ENCODE results near the gene IL17RE.
A peak's percentile ranks its signal among the peaks of the same experiment; 100 is the strongest.

IL17RE gene

DNA sequence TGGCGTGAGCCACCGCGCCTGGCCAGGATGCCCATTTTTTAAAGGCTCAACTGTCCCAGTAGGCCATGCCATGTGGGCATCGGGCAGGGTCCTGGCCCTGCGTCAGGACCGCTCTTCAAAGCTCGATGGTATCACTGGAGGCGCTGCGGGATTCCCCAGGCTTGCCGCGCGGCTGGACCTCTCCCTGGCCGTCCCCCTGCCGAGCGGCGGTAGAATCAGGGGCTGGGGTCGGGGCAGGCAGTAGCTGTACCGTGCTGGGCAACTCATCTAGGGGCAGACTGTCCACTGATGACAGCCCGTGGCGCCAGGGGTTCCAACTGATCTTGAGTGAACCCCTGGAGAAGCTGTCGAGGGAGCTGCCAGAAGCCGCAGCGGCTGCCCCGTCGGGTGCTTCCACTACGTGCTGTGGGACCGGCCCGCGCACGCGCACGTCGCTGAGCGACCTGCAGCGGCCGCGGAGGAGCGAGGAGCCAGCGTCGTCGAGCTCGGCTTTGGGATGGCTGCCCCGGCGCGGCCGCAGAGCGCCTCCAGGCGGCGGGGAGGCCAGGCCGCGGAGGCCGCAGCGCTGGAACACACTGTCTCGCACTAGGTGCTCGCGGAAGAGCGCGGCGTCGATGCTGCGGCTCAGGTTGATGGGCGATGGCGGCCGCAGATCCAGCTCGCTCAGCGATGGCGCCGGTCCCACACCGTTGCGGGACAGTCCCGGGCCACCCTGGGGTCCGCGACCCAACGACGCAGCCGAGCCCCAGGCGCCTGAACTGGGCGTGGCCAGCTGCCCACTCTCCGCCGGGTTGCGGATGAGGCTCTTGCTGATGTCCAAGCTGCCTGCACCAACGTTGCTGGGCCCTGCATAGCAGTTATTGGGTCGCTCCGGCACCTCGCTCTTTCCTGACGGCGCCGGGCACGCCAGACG, 43.7 kb downstream of the IL17RE start:
- no peak overlapping the region for H3K27ac ChIP-seq (ENCODE audit: low read depth, low read length, severe bottlenecking)
- peak overlapping the region; percentile 51 for H3K4me3 ChIP-seq (ENCODE audit: extremely low read depth, insufficient read depth, low read length, poor library complexity, severe bottlenecking)
- WGBS, 2 experiments (ENCODE audit: insufficient coverage in 2 of 2): 12% methylated on average over 71 to 90 of the region's 90 CpGs
- peaks cover 3% of the 10 kb centered on the region for H3K36me3 ChIP-seq (ENCODE audit: control insufficient read depth, insufficient read depth, low read length)
- H3K4me1 ChIP-seq (ENCODE audit: control insufficient read depth, insufficient read depth, low read length, poor library complexity, severe bottlenecking): no peaks in the 10 kb centered on the region
- H3K9me3 ChIP-seq (ENCODE audit: control insufficient read depth, low read length): no peaks in the 10 kb centered on the region

DNA sequence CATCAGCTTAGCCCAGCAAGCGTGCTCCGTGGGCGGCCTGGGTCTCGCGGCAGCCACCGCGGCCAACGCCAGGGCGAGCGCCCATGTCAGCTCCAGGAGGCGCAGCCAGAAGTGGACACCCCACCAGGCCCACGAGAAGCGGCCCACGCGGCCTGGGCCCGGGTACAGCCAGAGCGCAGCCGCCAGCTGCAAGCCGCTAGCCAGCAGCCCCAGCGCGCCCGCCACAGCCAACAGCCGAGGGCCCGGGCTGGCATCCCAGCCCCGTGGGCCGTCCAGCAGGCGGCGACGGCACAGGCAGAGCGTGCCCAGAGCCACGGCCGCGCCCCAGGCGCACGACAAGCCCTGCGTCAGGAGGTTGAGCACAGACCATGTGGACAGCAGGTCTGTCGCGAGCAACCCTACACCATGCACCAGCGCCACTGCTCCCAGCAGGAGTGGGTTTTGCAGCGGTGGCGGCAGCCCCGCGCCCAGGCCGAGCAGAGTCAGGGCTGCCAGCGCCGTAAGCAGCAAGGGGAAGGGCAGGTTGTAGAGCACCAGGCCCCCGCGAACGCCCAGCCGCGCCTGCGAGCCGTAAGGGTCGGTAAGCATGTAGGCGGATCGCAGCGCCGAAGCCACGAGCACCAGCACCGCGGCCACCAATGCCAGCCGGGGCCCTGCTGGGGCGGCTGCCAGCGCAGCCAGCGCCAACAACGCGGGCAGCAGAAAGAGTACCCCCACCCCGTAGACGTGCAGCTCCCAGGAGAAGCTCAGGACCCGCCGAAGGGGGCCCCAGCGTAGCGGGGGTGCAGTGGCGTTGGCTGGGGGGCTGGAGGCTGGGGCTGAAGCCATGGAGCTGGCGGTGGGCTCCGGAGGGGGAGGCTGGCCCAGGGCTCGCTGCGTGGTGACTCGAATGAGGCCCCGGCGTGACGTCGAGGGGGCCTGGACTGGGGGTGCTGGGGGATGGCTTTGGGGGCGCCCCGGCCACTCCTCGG, 44.7 kb downstream of the IL17RE start:
- Histone ChIP-seq H3K36me3 (ENCODE audit: control insufficient read depth, insufficient read depth, low read length) (peaks cover 2% of the 10 kb centered on the region), H3K4me3 (ENCODE audit: extremely low read depth, insufficient read depth, low read length, poor library complexity, severe bottlenecking) (peak overlapping the region; percentile 51), H3K27ac (ENCODE audit: low read depth, low read length, severe bottlenecking) (no peak overlapping the region), H3K9me3 (ENCODE audit: control insufficient read depth, low read length) (no peaks in the 10 kb centered on the region), H3K4me1 (ENCODE audit: control insufficient read depth, insufficient read depth, low read length, poor library complexity, severe bottlenecking) (peaks cover 4% of the 10 kb centered on the region)
- WGBS, 2 experiments (ENCODE audit: insufficient coverage in 2 of 2): 74 to 87% methylated on average over 62 to 74 of the region's 86 CpGs

DNA sequence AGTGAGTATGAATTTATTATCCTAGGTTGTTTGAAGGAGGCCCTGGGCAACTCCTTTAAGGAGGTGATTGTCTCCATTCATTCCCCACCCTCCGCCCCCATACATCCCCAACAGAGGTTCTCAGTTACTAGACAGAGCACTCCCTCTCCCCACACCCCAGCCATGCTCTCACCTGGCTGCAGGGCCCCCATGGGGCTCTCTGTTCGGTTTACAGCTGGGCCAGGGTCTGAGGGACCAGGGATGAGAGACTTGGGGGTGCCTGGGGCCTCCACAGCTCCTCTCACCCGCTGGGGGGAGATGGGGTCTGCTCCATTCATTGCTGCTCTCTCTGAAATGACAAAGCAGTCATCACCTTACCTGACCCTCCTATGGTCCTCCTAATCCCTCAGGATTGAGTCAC, 45.9 kb downstream of the IL17RE start:
- no CpG with 5 or more reads among the region's 3 CpGs for WGBS, 2 experiments (ENCODE audit: insufficient coverage in 2 of 2)
- Histone ChIP-seq H3K27ac (ENCODE audit: low read depth, low read length, severe bottlenecking) (no peak overlapping the region), H3K9me3 (ENCODE audit: control insufficient read depth, low read length) (no peaks in the 10 kb centered on the region), H3K4me3 (ENCODE audit: extremely low read depth, insufficient read depth, low read length, poor library complexity, severe bottlenecking) (no peak overlapping the region), H3K36me3 (ENCODE audit: control insufficient read depth, insufficient read depth, low read length) (peaks cover 2% of the 10 kb centered on the region), H3K4me1 (ENCODE audit: control insufficient read depth, insufficient read depth, low read length, poor library complexity, severe bottlenecking) (peaks cover 4% of the 10 kb centered on the region)

DNA sequence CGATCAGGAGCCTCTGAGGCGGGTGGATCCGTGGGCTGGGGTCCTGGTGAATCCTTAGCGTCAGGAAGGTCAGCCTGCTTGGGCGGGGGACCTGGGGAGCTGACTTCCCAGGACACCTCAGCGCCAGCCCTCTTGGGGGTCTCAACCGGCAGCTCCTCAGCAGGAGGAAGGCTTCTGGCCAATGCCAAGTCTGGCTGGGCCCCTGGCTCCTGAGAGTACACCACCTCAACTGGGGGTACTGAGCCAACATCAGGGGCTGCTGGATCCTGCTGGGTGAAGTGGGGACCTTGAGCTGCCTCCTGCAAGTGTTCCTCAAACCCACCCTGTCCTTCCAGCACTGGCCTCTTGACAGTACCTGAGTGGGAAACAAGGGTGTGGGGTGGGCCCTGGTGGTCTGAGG, 46.5 kb downstream of the IL17RE start:
- Histone ChIP-seq H3K4me1 (ENCODE audit: control insufficient read depth, insufficient read depth, low read length, poor library complexity, severe bottlenecking) (peaks cover 4% of the 10 kb centered on the region), H3K27ac (ENCODE audit: low read depth, low read length, severe bottlenecking) (no peak overlapping the region), H3K36me3 (ENCODE audit: control insufficient read depth, insufficient read depth, low read length) (peaks cover 2% of the 10 kb centered on the region), H3K4me3 (ENCODE audit: extremely low read depth, insufficient read depth, low read length, poor library complexity, severe bottlenecking) (no peak overlapping the region), H3K9me3 (ENCODE audit: control insufficient read depth, low read length) (no peaks in the 10 kb centered on the region)
- 94 to 100% methylated on average over 2 to 7 of the region's 7 CpGs for WGBS, 2 experiments (ENCODE audit: insufficient coverage in 2 of 2)

DNA sequence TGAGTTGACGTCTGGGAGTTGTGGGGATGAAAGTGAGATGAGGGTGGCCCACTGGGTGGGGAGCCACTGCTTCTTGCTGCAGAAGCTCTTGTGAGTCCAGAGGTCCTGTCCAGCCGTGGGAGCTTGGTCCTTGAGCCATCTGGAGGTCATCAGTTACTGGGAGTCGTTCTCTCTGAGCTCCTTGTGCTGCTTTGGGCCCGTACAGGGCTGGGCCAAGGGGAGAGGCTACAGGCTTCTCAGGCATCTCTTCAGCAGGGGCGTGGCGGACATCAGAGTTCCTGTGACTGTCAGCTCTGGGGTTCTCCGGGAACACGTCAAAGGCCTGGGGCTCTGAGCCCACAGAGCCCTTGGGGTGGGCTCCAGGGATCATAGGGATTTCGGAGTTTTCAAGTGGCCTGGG, 47.0 kb downstream of the IL17RE start:
- Histone ChIP-seq H3K4me1 (ENCODE audit: control insufficient read depth, insufficient read depth, low read length, poor library complexity, severe bottlenecking) (peaks cover 4% of the 10 kb centered on the region), H3K9me3 (ENCODE audit: control insufficient read depth, low read length) (no peaks in the 10 kb centered on the region), H3K27ac (ENCODE audit: low read depth, low read length, severe bottlenecking) (no peak overlapping the region), H3K4me3 (ENCODE audit: extremely low read depth, insufficient read depth, low read length, poor library complexity, severe bottlenecking) (no peak overlapping the region), H3K36me3 (ENCODE audit: control insufficient read depth, insufficient read depth, low read length) (no peaks in the 10 kb centered on the region)
- 89 to 94% methylated on average over 9 of the region's 9 CpGs for WGBS, 2 experiments (ENCODE audit: insufficient coverage in 2 of 2)

DNA sequence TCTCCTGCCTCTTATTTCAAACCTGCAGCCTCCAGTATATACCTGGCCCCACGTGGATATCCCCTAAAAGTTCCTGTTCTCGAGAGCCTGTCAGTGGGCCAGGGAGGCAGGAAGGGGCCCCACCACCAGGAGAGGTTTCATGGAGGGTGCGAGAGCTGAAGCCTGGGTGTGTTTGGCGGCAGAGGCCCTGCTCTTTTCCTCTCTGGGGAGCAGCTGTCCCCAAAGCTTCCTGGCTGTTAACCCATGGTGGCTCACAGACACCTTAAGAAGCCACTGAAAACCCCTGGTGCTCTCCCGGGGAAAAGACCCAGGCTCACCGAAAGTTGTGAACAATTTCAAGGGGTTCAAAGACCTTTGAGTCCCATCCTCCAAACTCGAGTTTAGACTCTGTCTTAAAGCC, 48.5 kb downstream of the IL17RE start:
- Histone ChIP-seq H3K9me3 (ENCODE audit: control insufficient read depth, low read length) (no peaks in the 10 kb centered on the region), H3K4me1 (ENCODE audit: control insufficient read depth, insufficient read depth, low read length, poor library complexity, severe bottlenecking) (peaks cover 14% of the 10 kb centered on the region), H3K4me3 (ENCODE audit: extremely low read depth, insufficient read depth, low read length, poor library complexity, severe bottlenecking) (no peak overlapping the region)

DNA sequence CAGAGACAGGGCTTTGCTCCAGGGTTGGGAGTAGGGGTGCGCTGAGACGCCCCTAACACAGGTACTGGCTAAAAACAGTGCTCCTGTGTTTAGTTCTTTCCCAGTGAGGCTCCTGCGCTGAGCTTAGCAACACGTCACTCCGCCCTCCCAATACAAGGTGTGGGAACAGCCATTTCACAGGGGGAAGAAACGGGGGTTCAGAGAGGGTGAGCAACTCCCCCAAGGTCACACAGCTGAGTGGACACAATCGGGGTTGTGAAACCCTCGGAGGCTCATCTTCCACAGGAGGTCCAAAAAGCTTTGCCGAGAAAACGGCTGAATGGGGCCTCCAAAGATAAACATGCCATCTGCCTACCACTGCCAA, 48.9 kb downstream of the IL17RE start:
- no peaks in the 10 kb centered on the region for H3K9me3 ChIP-seq (ENCODE audit: control insufficient read depth, low read length)
- H3K4me1 ChIP-seq (ENCODE audit: control insufficient read depth, insufficient read depth, low read length, poor library complexity, severe bottlenecking): peaks cover 14% of the 10 kb centered on the region
- WGBS, 2 experiments (ENCODE audit: insufficient coverage in 2 of 2): 32 to 52% methylated on average over 7 to 9 of the region's 10 CpGs
- no peak overlapping the region for H3K27ac ChIP-seq (ENCODE audit: low read depth, low read length, severe bottlenecking)
- peak overlapping the region; percentile 54 for H3K4me3 ChIP-seq (ENCODE audit: extremely low read depth, insufficient read depth, low read length, poor library complexity, severe bottlenecking)
- H3K36me3 ChIP-seq (ENCODE audit: control insufficient read depth, insufficient read depth, low read length): no peaks in the 10 kb centered on the region

More for the DNA sequence above, 48.5 kb downstream of the IL17RE start:
- no peak overlapping the region for H3K27ac ChIP-seq (ENCODE audit: low read depth, low read length, severe bottlenecking)
- 72 to 73% methylated on average over 6 to 7 of the region's 7 CpGs for WGBS, 2 experiments (ENCODE audit: insufficient coverage in 2 of 2)
- no peaks in the 10 kb centered on the region for H3K36me3 ChIP-seq (ENCODE audit: control insufficient read depth, insufficient read depth, low read length)

DNA sequence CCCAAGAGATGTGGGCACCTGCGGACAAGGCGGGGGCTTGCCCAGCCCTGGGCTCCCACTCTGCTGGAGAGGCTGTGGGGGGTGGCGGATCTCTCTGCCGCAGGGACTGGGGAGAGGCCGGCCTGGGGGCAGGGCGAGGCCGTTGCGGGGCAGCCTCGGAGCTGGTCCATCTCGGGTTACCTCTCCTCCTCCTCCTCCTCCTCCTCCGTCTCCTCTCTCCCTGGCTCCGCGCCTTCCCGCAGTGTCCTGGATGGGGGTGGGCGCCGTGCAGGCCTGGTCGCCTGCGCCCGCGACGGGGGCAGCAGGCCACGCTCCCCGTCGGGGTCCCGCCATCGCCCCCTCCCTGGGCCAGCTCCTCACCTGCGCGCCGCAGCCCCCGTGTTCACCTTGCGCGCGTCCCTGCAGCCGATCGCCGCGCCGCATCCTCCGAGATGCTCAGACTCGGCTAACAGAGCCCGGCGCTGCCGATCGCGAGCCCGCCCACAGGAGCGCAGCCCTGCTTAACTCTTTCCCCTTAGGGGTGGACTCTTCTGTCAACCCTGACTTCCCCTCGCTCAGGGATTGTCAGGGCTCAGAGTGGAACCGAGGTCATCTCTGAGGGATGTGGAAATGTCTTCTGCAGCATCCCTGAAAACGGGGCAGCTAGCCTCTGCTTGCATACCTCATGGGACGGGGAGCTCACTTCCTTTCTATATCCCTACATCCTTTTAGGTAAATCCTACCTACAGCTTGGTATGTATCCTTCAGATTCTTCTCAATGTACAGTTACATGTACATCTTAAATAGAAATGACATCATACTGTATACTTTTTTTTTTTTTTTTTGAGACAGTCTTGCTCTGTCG, 49.5 kb downstream of the IL17RE start, which contains the start of gene PRRT3:
Gene PRRT3 (minus strand): TSS at position 447 of the 844 bp plus-strand sequence. CDS start 2,293 bp downstream, outside the sequence.
- peak within 1 kb of the TSS; percentile 54 for H3K4me3 ChIP-seq (ENCODE audit: extremely low read depth, insufficient read depth, low read length, poor library complexity, severe bottlenecking)
- 3 to 7% methylated on average over 31 to 35 of the region's 52 CpGs for WGBS, 2 experiments (ENCODE audit: insufficient coverage in 2 of 2)
- H3K4me1 ChIP-seq (ENCODE audit: control insufficient read depth, insufficient read depth, low read length, poor library complexity, severe bottlenecking): peaks cover 14% of the 10 kb centered on the region
- H3K36me3 ChIP-seq (ENCODE audit: control insufficient read depth, insufficient read depth, low read length): no peaks in the 10 kb centered on the region
- H3K9me3 ChIP-seq (ENCODE audit: control insufficient read depth, low read length): no peaks in the 10 kb centered on the region
- H3K27ac ChIP-seq (ENCODE audit: low read depth, low read length, severe bottlenecking): no peak within 1 kb of the TSS

DNA sequence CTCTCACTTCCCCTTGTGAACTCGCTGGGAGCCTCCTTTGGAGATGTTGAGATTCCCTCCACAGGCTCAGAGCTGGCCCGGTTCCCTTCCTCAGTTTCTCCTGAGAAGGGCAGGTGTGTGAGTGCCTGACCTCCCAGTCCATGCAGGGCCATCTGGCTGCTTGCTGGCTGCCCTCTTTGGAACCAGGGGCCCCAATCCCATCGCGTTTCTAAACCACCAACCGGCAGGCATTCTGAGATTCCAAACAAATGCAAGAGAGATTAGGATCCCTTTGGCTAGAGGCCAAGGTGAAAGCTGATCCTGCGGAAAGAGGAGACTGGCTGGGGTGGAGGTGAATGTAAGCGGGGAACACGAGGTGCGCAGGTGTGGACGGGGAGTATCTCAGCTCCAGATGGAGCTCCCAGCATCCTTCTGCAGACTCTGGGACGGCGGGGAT, 52.4 kb downstream of the IL17RE start:
- Histone ChIP-seq H3K4me3 (ENCODE audit: extremely low read depth, insufficient read depth, low read length, poor library complexity, severe bottlenecking) (no peak overlapping the region), H3K9me3 (ENCODE audit: control insufficient read depth, low read length) (no peaks in the 10 kb centered on the region), H3K4me1 (ENCODE audit: control insufficient read depth, insufficient read depth, low read length, poor library complexity, severe bottlenecking) (peaks cover 14% of the 10 kb centered on the region), H3K36me3 (ENCODE audit: control insufficient read depth, insufficient read depth, low read length) (no peaks in the 10 kb centered on the region), H3K27ac (ENCODE audit: low read depth, low read length, severe bottlenecking) (no peak overlapping the region)
- 52% methylated on average over 9 of the region's 12 CpGs for WGBS, 2 experiments (ENCODE audit: insufficient coverage in 2 of 2)
